GM06990 (cell line): ENCODE results near the gene TMPRSS4.

ENCODE experiments used
- DNase-seq: peaks from one replicate; pipeline ENCODE4 v3.0.0-alpha.2; 2011; ENCODE audit not compliant: insufficient read length; ENCODE audit errors: extremely low read depth
- H3K27me3 ChIP-seq: replicated peaks from 2 replicates; pipeline ENCODE4 v1.6.0; 2011; ENCODE audit warnings: low read length; ENCODE audit not compliant: control insufficient read depth, insufficient read depth
- H3K36me3 ChIP-seq: 2 replicates; pipeline ENCODE4 v1.5.1; 2011; ENCODE audit warnings: low read length; ENCODE audit not compliant: control insufficient read depth, insufficient read depth
- H3K4me3 ChIP-seq: replicated peaks from 2 replicates; pipeline ENCODE4 v1.5.1; 2011; ENCODE audit warnings: low read depth, mild to moderate bottlenecking, control low read depth, low read length
- CTCF ChIP-seq: IDR thresholded peaks from 2 replicates; pipeline ENCODE4 v1.5.1; 2011; ENCODE audit warnings: low read length, control low read depth, mild to moderate bottlenecking, inconsistent platforms; ENCODE audit not compliant: insufficient read depth, poor library complexity, severe bottlenecking

Gene TMPRSS4

GRCh38 chr11:118161786-118162185 is 84.9 kb downstream of the TMPRSS4 start:
- Histone ChIP-seq H3K36me3 (no peaks in the 10 kb centered on the region), H3K27me3 (peaks cover 3% of the 10 kb centered on the region; the same call in 1 of the 2 replicates), H3K4me3 (no peak overlapping the region)
- TF ChIP-seq CTCF: no peak
- DNase-seq: no peak

- Histone ChIP-seq H3K4me3 (no peak overlapping the region), H3K27me3 (peaks cover 5% of the 10 kb centered on the region), H3K36me3 (no peaks in the 10 kb centered on the region)
- no peak for DNase-seq
- no peak for TF ChIP-seq CTCF
Observed at GRCh38 chr11:118162846-118163245, 86.0 kb downstream of the TMPRSS4 start.

GRCh38 chr11:118163494-118163893 is 86.6 kb downstream of the TMPRSS4 start:
- Histone ChIP-seq H3K36me3 (no peaks in the 10 kb centered on the region), H3K4me3 (no peak overlapping the region), H3K27me3 (peaks cover 5% of the 10 kb centered on the region)
- no peak for DNase-seq
- TF ChIP-seq CTCF: no peak

- no peak for TF ChIP-seq CTCF
- Histone ChIP-seq H3K4me3 (no peak overlapping the region), H3K36me3 (no peaks in the 10 kb centered on the region), H3K27me3 (peaks cover 7% of the 10 kb centered on the region)
- no peak for DNase-seq
Observed at GRCh38 chr11:118164885-118165284, 88.0 kb downstream of the TMPRSS4 start.

GRCh38 chr11:118166641-118167040 is 89.8 kb downstream of the TMPRSS4 start:
- Histone ChIP-seq H3K4me3 (no peak overlapping the region), H3K27me3 (peaks cover 4% of the 10 kb centered on the region), H3K36me3 (no peaks in the 10 kb centered on the region)
- DNase-seq: no peak
- TF ChIP-seq CTCF: no peak

- Histone ChIP-seq H3K36me3 (no peaks in the 10 kb centered on the region), H3K4me3 (no peak overlapping the region), H3K27me3 (peaks cover 4% of the 10 kb centered on the region)
- DNase-seq: no peak
- TF ChIP-seq CTCF: no peak
Observed at GRCh38 chr11:118167253-118167652, 90.4 kb downstream of the TMPRSS4 start.
